ENCODE data around the gene TENM4. TPM values are rescaled to one million over a fixed set of nuclear protein-coding genes. Genes with fewer than 3 reads are reported as not detected.

Gene TENM4
- total RNA-seq, 1 donor from 2014 or later, result 0.63 TPM

GRCh38 chr11:78818201-78818600, 622.6 kb downstream of the TENM4 start:
- no peaks in the 10 kb centered on the region for H3K9me3 ChIP-seq (replicated peaks)
- intact Hi-C loops (cut with micrococcal nuclease), result no loop called here
- H3K36me3 ChIP-seq, result no peaks in the 10 kb centered on the region
- H3K27ac ChIP-seq (replicated peaks), result no peak overlapping the region
- TF ChIP-seq CTCF (IDR thresholded peaks at IDR 0.05; ENCODE audit: borderline replicate concordance), result no peak
- H3K4me3 ChIP-seq, result no peak overlapping the region
- no peaks in the 10 kb centered on the region for H3K27me3 ChIP-seq (ENCODE audit: low read depth)
- DNase-seq, result no peak
- H3K4me1 ChIP-seq, result no peaks in the 10 kb centered on the region

- Histone ChIP-seq H3K27ac (replicated peaks) (no peak overlapping the region), H3K9me3 (replicated peaks) (no peaks in the 10 kb centered on the region), H3K4me3 (no peak overlapping the region), H3K27me3 (ENCODE audit: low read depth) (no peaks in the 10 kb centered on the region), H3K36me3 (no peaks in the 10 kb centered on the region), H3K4me1 (peaks cover 2% of the 10 kb centered on the region)
- intact Hi-C loops (cut with micrococcal nuclease), result no loop called here
- TF ChIP-seq CTCF (IDR thresholded peaks at IDR 0.05; ENCODE audit: borderline replicate concordance), result no peak
- no peak for DNase-seq
These were observed 625.0 kb downstream of the TENM4 start for GRCh38 chr11:78815831-78816230.

- Histone ChIP-seq H3K27ac (replicated peaks) (no peak overlapping the region), H3K4me1 (peaks cover 20% of the 10 kb centered on the region)
- no peak for TF ChIP-seq CTCF (IDR thresholded peaks at IDR 0.05; ENCODE audit: borderline replicate concordance)
These were observed 628.1 kb downstream of the TENM4 start for GRCh38 chr11:78812513-78813293.

GRCh38 chr11:78810559-78811009, 630.2 kb downstream of the TENM4 start:
- peak overlapping the region; percentile 25 for H3K27ac ChIP-seq (replicated peaks)
- DNase-seq, result no peak
- H3K9me3 ChIP-seq (replicated peaks), result no peaks in the 10 kb centered on the region
- H3K4me1 ChIP-seq, result peaks cover 20% of the 10 kb centered on the region
- no peaks in the 10 kb centered on the region for H3K36me3 ChIP-seq
- no peak for TF ChIP-seq CTCF (IDR thresholded peaks at IDR 0.05; ENCODE audit: borderline replicate concordance)
- no peaks in the 10 kb centered on the region for H3K27me3 ChIP-seq (ENCODE audit: low read depth)
- intact Hi-C loops (cut with micrococcal nuclease), result no loop called here
- H3K4me3 ChIP-seq, result no peak overlapping the region

More at GRCh38 chr11:78812513-78813293, 628.1 kb downstream of the TENM4 start:
- intact Hi-C loops (cut with micrococcal nuclease), result no loop called here
- no peak for DNase-seq
- H3K36me3 ChIP-seq, result no peaks in the 10 kb centered on the region
- no peak overlapping the region for H3K4me3 ChIP-seq
- no peaks in the 10 kb centered on the region for H3K9me3 ChIP-seq (replicated peaks)
- H3K27me3 ChIP-seq (ENCODE audit: low read depth), result no peaks in the 10 kb centered on the region

- H3K4me1 ChIP-seq, result peaks cover 20% of the 10 kb centered on the region
These were observed 630.8 kb downstream of the TENM4 start for GRCh38 chr11:78809931-78810541.

More at GRCh38 chr11:78809931-78810541, 630.8 kb downstream of the TENM4 start:
- intact Hi-C loops (cut with micrococcal nuclease), result no loop called here
- no peaks in the 10 kb centered on the region for H3K27me3 ChIP-seq (ENCODE audit: low read depth)
- peak overlapping the region; percentile 25 for H3K27ac ChIP-seq (replicated peaks)
- no peaks in the 10 kb centered on the region for H3K9me3 ChIP-seq (replicated peaks)
- TF ChIP-seq CTCF (IDR thresholded peaks at IDR 0.05; ENCODE audit: borderline replicate concordance), result no peak
- no peaks in the 10 kb centered on the region for H3K36me3 ChIP-seq
- H3K4me3 ChIP-seq, result no peak overlapping the region
- DNase-seq, result no peak
